PC-3 (cell line): ENCODE measurements around the gene CACNA1H.

Experiments used
- EZH2phosphoT487 ChIP-seq: fragments of 300-600 bp; sonication (generic); IDR thresholded peaks from 2 replicates; pipeline ENCODE4 v1.6.1; 2018; ENCODE audit warnings: mild to moderate bottlenecking, antibody characterized with exemption, low read length, borderline replicate concordance
- TF ChIP-seq, protein P1 (sequence below): fragments of 300-600 bp; sonication (generic); conservative IDR thresholded peaks from 2 replicates; pipeline ENCODE4 v1.5.1; 2017; ENCODE audit warnings: antibody characterized with exemption, low read depth, mild to moderate bottlenecking, low read length

- TF ChIP-seq, protein P1, sequence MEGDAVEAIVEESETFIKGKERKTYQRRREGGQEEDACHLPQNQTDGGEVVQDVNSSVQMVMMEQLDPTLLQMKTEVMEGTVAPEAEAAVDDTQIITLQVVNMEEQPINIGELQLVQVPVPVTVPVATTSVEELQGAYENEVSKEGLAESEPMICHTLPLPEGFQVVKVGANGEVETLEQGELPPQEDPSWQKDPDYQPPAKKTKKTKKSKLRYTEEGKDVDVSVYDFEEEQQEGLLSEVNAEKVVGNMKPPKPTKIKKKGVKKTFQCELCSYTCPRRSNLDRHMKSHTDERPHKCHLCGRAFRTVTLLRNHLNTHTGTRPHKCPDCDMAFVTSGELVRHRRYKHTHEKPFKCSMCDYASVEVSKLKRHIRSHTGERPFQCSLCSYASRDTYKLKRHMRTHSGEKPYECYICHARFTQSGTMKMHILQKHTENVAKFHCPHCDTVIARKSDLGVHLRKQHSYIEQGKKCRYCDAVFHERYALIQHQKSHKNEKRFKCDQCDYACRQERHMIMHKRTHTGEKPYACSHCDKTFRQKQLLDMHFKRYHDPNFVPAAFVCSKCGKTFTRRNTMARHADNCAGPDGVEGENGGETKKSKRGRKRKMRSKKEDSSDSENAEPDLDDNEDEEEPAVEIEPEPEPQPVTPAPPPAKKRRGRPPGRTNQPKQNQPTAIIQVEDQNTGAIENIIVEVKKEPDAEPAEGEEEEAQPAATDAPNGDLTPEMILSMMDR: no peak
- no peak for TF ChIP-seq EZH2phosphoT487
Measured at GRCh38 chr16:1244881-1245280, 92.0 kb downstream of the CACNA1H start.
